ENCODE results near the gene RNPS1.

The RNPS1 gene

GRCh38 chr16:2235234-2235651 lies 32.7 kb downstream of the RNPS1 start:
- Histone ChIP-seq H3K4me3 (replicated peaks; ENCODE audit: insufficient read depth, low read length) (no peak overlapping the region), H3K27me3 (ENCODE audit: insufficient read depth, poor library complexity, severe bottlenecking) (no peaks in the 10 kb centered on the region), H3K27ac (replicated peaks) (no peak overlapping the region)
- TF ChIP-seq REST (IDR thresholded peaks at IDR 0.05; ENCODE audit: insufficient replicate concordance, low read depth) (no peak), POLR2AphosphoS5 (IDR thresholded peaks at IDR 0.05; ENCODE audit: low read depth) (no peak; the same call in 1 of the 2 replicates), SPI1 (IDR thresholded peaks at IDR 0.05; ENCODE audit: borderline replicate concordance, low read depth) (no peak), CTCF (IDR thresholded peaks at IDR 0.05; ENCODE audit: insufficient read depth, low read length) (no peak), GABPA (IDR thresholded peaks at IDR 0.05; ENCODE audit: low read depth) (no peak)
- DNase-seq (ENCODE audit: low read depth in 1 of 2, low spot score in 1 of 2), result no peak

- TF ChIP-seq SPI1 (IDR thresholded peaks at IDR 0.05; ENCODE audit: borderline replicate concordance, low read depth), result no peak
- no peak overlapping the region for H3K27ac ChIP-seq (replicated peaks)
- no peak for DNase-seq (ENCODE audit: low read depth in 1 of 2, low spot score in 1 of 2)
- H3K4me3 ChIP-seq (replicated peaks; ENCODE audit: insufficient read depth, low read length), result no peak overlapping the region
- no peaks in the 10 kb centered on the region for H3K27me3 ChIP-seq (ENCODE audit: insufficient read depth, poor library complexity, severe bottlenecking)
These were observed 33.1 kb downstream of the RNPS1 start for GRCh38 chr16:2234813-2235170.

GRCh38 chr16:2233872-2234812 lies 33.8 kb downstream of the RNPS1 start:
- TF ChIP-seq POLR2AphosphoS5 (IDR thresholded peaks at IDR 0.05; ENCODE audit: low read depth) (no peak), GABPA (IDR thresholded peaks at IDR 0.05; ENCODE audit: low read depth) (no peak), REST (IDR thresholded peaks at IDR 0.05; ENCODE audit: insufficient replicate concordance, low read depth) (no peak), CTCF (IDR thresholded peaks at IDR 0.05; ENCODE audit: insufficient read depth, low read length) (no peak), SPI1 (IDR thresholded peaks at IDR 0.05; ENCODE audit: borderline replicate concordance, low read depth) (no peak)
- Histone ChIP-seq H3K4me3 (replicated peaks; ENCODE audit: insufficient read depth, low read length) (no peak overlapping the region), H3K27me3 (ENCODE audit: insufficient read depth, poor library complexity, severe bottlenecking) (no peaks in the 10 kb centered on the region), H3K27ac (replicated peaks) (no peak overlapping the region)
- no peak for DNase-seq (ENCODE audit: low read depth in 1 of 2, low spot score in 1 of 2)

- TF ChIP-seq POLR2AphosphoS5 (IDR thresholded peaks at IDR 0.05; ENCODE audit: low read depth) (no peak), SPI1 (IDR thresholded peaks at IDR 0.05; ENCODE audit: borderline replicate concordance, low read depth) (no peak), GABPA (IDR thresholded peaks at IDR 0.05; ENCODE audit: low read depth) (no peak), REST (IDR thresholded peaks at IDR 0.05; ENCODE audit: insufficient replicate concordance, low read depth) (no peak), CTCF (IDR thresholded peaks at IDR 0.05; ENCODE audit: insufficient read depth, low read length) (no peak)
- no peak for DNase-seq (ENCODE audit: low read depth in 1 of 2, low spot score in 1 of 2)
- Histone ChIP-seq H3K4me3 (replicated peaks; ENCODE audit: insufficient read depth, low read length) (no peak overlapping the region), H3K27ac (replicated peaks) (no peak overlapping the region), H3K27me3 (ENCODE audit: insufficient read depth, poor library complexity, severe bottlenecking) (no peaks in the 10 kb centered on the region)
These were observed 34.7 kb downstream of the RNPS1 start for GRCh38 chr16:2233046-2233775.
